ENCODE data around the gene BDKRB2. TPM values are rescaled to one million over a fixed set of nuclear protein-coding genes. Genes with fewer than 3 reads are reported as not detected.

The BDKRB2 gene
- total RNA-seq, 1 donor from 2014 or later: 10.1 TPM

DNA sequence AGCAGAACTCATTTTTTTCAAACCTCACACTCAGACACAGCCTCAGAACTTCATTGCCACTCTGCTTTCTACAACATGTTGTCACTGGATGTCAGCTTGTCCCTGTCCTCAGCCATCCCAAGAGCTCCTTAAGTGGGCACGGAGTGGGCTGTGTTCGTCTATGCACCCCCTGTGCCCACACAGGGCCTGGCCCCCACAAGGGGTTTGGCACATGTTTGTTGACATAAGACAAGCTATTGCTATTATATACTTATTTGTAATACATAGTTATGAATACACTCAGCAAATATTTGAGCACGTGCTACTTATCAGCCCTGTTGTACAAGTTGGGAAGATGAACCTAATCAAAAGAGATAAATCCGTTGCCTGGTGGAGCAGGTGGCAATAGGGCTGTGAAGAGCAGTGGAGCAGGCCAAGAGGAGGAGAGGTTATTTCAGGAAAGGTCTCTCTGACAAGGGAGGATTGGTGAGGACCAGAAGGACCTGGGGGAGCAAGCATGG lies 47.1 kb downstream of the BDKRB2 start:
- H3K4me1 Mint-ChIP-seq: peaks cover 50% of the 10 kb centered on the region
- no peak overlapping the region for H3K4me3 Mint-ChIP-seq
- no peaks in the 10 kb centered on the region for H3K27me3 Mint-ChIP-seq (ENCODE audit: low read depth)
- H3K9me3 Mint-ChIP-seq: no peaks in the 10 kb centered on the region
- H3K27ac Mint-ChIP-seq: peak overlapping the region; percentile 97
- DNase-seq (ENCODE audit: low spot score in 2 of 2, unreplicated experiment in 2 of 2): no peak
- TF ChIP-seq, protein P1, sequence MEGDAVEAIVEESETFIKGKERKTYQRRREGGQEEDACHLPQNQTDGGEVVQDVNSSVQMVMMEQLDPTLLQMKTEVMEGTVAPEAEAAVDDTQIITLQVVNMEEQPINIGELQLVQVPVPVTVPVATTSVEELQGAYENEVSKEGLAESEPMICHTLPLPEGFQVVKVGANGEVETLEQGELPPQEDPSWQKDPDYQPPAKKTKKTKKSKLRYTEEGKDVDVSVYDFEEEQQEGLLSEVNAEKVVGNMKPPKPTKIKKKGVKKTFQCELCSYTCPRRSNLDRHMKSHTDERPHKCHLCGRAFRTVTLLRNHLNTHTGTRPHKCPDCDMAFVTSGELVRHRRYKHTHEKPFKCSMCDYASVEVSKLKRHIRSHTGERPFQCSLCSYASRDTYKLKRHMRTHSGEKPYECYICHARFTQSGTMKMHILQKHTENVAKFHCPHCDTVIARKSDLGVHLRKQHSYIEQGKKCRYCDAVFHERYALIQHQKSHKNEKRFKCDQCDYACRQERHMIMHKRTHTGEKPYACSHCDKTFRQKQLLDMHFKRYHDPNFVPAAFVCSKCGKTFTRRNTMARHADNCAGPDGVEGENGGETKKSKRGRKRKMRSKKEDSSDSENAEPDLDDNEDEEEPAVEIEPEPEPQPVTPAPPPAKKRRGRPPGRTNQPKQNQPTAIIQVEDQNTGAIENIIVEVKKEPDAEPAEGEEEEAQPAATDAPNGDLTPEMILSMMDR (IDR thresholded peaks at IDR 0.05; ENCODE audit: unreplicated experiment): no peak
- no peaks in the 10 kb centered on the region for H3K36me3 Mint-ChIP-seq

DNA sequence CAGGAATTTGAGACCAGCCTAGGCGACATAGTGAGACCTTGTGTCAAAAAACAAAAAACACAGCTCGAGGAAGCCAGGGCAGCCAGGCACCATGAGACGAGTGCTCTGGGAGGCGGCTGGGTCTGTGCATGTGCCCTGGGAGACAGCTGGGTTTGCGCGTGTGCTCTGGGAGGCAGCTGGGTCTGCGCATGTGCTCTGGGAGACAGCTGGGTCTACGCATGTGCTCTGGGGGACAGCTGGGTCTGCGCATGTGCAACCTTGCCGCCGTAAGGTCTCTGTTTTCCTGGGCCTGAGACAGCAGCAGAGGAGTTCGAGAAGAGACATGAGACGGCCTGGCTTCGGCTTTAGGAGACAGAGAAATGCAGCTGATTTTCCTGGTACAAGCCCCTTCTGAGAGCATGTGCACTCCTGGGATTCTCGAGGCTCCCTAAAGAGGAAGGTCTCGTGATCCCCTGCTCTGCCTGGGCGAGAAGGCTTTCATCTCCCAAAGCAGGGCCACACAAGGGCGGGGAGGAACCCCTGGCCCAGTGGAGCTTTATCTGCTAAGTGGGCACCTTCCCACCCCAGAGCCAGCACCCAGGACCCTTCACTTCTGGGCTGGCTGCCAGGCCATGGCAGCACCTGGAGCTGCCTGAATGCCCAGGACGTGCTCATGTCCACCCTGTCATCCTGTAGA lies 47.8 kb downstream of the BDKRB2 start:
- no peak for DNase-seq (ENCODE audit: low spot score in 2 of 2, unreplicated experiment in 2 of 2)
- Mint-ChIP-seq H3K36me3 (no peaks in the 10 kb centered on the region), H3K4me1 (peaks cover 56% of the 10 kb centered on the region), H3K4me3 (no peak overlapping the region), H3K9me3 (no peaks in the 10 kb centered on the region), H3K27ac (peak overlapping the region; percentile 97), H3K27me3 (ENCODE audit: low read depth) (no peaks in the 10 kb centered on the region)
- TF ChIP-seq, protein P1 (IDR thresholded peaks at IDR 0.05; ENCODE audit: unreplicated experiment): no peak

DNA sequence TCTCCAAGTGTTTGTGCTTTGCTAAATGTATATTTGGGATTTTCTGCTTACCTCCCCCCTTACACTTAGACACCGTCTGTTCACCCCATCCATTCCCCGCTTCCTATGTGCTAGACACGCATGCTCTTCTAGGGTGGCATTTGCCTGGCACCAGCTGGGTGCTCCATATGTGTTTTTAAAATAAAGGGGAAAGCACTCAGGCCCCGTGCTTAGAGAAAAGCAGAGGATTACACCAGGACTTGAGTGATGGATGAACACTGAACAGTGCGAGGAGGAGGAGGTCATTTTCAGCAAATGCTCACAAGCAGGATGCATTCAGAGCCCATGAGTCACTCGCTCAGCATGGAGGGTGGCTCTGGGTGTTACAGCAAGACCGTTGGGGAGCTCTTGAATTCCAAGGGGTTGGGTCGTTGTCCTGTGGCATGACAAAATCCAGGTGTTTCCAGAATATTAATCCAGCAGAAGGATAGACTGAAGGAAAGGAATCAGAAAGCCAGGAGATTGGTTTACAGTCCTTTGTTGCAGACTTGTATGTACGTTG lies 48.4 kb downstream of the BDKRB2 start:
- Mint-ChIP-seq H3K27ac (peak overlapping the region; percentile 97), H3K27me3 (ENCODE audit: low read depth) (no peaks in the 10 kb centered on the region), H3K4me3 (no peak overlapping the region), H3K9me3 (no peaks in the 10 kb centered on the region), H3K36me3 (no peaks in the 10 kb centered on the region), H3K4me1 (peaks cover 58% of the 10 kb centered on the region)
- peak in 1 of 2 experiments; percentile 58 for DNase-seq (ENCODE audit: low spot score in 2 of 2, unreplicated experiment in 2 of 2)
- TF ChIP-seq, protein P1 (IDR thresholded peaks at IDR 0.05; ENCODE audit: unreplicated experiment): no peak

DNA sequence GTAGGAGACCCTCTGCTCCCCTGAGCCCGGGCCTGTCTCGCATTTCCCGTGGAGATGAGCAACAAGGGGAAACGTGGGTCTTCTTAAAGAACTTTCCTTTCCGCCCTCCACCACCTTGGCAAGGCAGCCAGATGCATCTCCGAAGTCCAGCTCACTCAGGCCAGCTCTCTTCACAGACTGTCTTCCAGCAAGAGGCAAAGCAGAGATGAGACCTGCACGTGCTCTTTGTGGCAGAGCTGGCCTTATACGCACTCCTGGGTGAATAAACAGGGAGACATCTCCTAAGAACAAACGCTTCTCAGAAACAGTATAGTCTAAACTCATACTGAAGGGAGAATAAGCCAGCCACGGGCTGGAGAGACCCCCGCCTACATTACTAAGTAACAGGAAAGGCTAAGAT lies 50.0 kb downstream of the BDKRB2 start:
- DNase-seq (ENCODE audit: low spot score in 2 of 2, unreplicated experiment in 2 of 2): no peak
- Mint-ChIP-seq H3K27me3 (ENCODE audit: low read depth) (no peaks in the 10 kb centered on the region), H3K27ac (peak overlapping the region; percentile 93), H3K4me3 (no peak overlapping the region), H3K4me1 (peaks cover 58% of the 10 kb centered on the region), H3K9me3 (no peaks in the 10 kb centered on the region), H3K36me3 (peaks cover 3% of the 10 kb centered on the region)
- TF ChIP-seq, protein P1 (IDR thresholded peaks at IDR 0.05; ENCODE audit: unreplicated experiment): no peak

DNA sequence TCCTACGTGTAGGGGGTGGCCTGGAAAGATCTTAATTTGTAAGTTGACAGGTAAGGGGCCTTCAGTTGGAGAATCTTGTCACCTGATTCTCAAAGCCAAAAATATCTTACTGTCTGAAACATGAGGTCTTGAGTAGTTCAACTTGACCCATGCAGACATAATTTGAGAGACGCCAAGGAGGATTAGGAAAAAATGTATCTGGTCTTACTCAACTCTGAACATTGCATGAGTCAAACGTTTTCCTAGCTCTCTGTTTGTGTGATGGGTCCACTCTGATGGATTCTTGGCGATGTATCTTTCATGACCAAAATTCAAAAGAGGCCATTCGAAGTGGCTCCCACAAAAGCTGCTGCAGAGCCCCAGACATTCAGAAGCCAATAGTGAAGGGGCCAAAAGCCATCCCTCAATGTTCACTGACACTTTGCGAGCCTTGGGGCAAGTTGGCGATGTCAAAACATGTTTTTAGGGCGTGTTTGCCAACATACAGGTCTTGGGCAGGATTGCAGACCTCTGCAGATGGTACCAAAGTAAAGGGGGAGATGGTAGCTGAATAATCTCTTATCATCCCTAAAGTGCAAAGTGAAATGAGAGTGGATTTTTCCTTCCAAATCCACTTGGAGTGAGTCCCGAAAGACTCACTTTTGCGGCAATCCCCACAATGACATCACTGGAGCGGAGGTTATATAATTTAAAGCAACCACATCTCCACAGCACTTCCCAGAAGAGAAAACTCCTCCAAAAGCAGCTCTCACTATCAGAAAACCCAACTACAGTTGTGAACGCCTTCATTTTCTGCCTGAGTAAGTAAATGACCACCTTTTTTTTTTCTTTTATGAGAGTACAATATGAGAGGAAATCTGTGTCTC lies 51.1 kb downstream of the BDKRB2 start, which contains the start of gene BDKRB1:
BDKRB1 (plus strand) TSS at position 710 of the 866 bp plus-strand sequence. CDS start 7,473 bp downstream, outside the sequence.
- DNase-seq (ENCODE audit: low spot score in 2 of 2, unreplicated experiment in 2 of 2): no peak

More for the DNA sequence above, 51.1 kb downstream of the BDKRB2 start, which contains the start of gene BDKRB1:
- Mint-ChIP-seq H3K27ac (peak within 1 kb of the TSS; percentile 93), H3K9me3 (peaks cover 4% of the 10 kb centered on the region), H3K4me3 (peak within 1 kb of the TSS; percentile 36), H3K27me3 (ENCODE audit: low read depth) (no peaks in the 10 kb centered on the region), H3K36me3 (peaks cover 11% of the 10 kb centered on the region), H3K4me1 (peaks cover 54% of the 10 kb centered on the region)
- TF ChIP-seq, protein P1 (IDR thresholded peaks at IDR 0.05; ENCODE audit: unreplicated experiment): no peak
